GM13977 (cell line): ENCODE data around the gene ZMIZ2.

Source experiments
- DNase-seq: peaks from one replicate; pipeline ENCODE4 v3.0.0; 2012; ENCODE audit warnings: low spot score
- CTCF ChIP-seq: IDR thresholded peaks from 2 replicates; pipeline ENCODE4 v1.5.1; 2012; ENCODE audit warnings: mild to moderate bottlenecking, control low read depth; ENCODE audit not compliant: insufficient read depth; ENCODE audit errors: extremely low read depth, missing control alignments
- in situ Hi-C: fragments of 300-500 bp; cut with MboI; formaldehyde crosslinking; loops from one replicate; pipeline ENCODE4 v1.12.0; 2022; ENCODE audit warnings: low sequenced_read_pairs, low pct_unique_long_range_greater_than_20kb, mixed read lengths, inconsistent platforms; ENCODE audit not compliant: unreplicated experiment

The ZMIZ2 gene

GRCh38 chr7:44819292-44819691, 70.6 kb downstream of the ZMIZ2 start:
- in situ Hi-C loops: no loop called here
- DNase-seq: no peak
- TF ChIP-seq CTCF: no peak
